Measurements from ENCODE around the gene COL9A2. TPM values are rescaled to one million over a fixed set of nuclear protein-coding genes. Genes with fewer than 3 reads are reported as not detected.

Gene COL9A2
- total RNA-seq, 1 donor from 2014 or later = 20.2 TPM

GRCh38 chr1:40315239-40315794 lies 1.8 kb downstream of the COL9A2 start:
- peak overlapping the region; percentile 5 for H3K4me3 ChIP-seq (ENCODE audit: low read depth, low read length)

GRCh38 chr1:40314721-40315238 lies 2.3 kb downstream of the COL9A2 start:
- Histone ChIP-seq H3K27me3 (ENCODE audit: control insufficient read depth, insufficient read depth, low read length) (peaks cover 27% of the 10 kb centered on the region), H3K4me3 (ENCODE audit: low read depth, low read length) (no peak overlapping the region), H3K36me3 (ENCODE audit: control insufficient read depth, insufficient read depth, low read length) (no peaks in the 10 kb centered on the region)
- no peak for DNase-seq (ENCODE audit: low read depth)
- TF ChIP-seq CTCF (IDR thresholded peaks at IDR 0.05; ENCODE audit: insufficient read depth, low read length, poor library complexity, severe bottlenecking) = no peak

More at GRCh38 chr1:40315239-40315794, 1.8 kb downstream of the COL9A2 start:
- peak; percentile 97 for TF ChIP-seq CTCF (IDR thresholded peaks at IDR 0.05; ENCODE audit: insufficient read depth, low read length, poor library complexity, severe bottlenecking)
- peak; percentile 45 for DNase-seq (ENCODE audit: low read depth)
- Histone ChIP-seq H3K36me3 (ENCODE audit: control insufficient read depth, insufficient read depth, low read length) (no peaks in the 10 kb centered on the region), H3K27me3 (ENCODE audit: control insufficient read depth, insufficient read depth, low read length) (peaks cover 27% of the 10 kb centered on the region)

- TF ChIP-seq CTCF (IDR thresholded peaks at IDR 0.05; ENCODE audit: insufficient read depth, low read length, poor library complexity, severe bottlenecking) = no peak
- DNase-seq (ENCODE audit: low read depth) = no peak
- Histone ChIP-seq H3K27me3 (ENCODE audit: control insufficient read depth, insufficient read depth, low read length) (peaks cover 27% of the 10 kb centered on the region), H3K4me3 (ENCODE audit: low read depth, low read length) (no peak overlapping the region), H3K36me3 (ENCODE audit: control insufficient read depth, insufficient read depth, low read length) (no peaks in the 10 kb centered on the region)
These were observed 2.9 kb downstream of the COL9A2 start for GRCh38 chr1:40313958-40314720.

- Histone ChIP-seq H3K36me3 (ENCODE audit: control insufficient read depth, insufficient read depth, low read length) (no peaks in the 10 kb centered on the region), H3K4me3 (ENCODE audit: low read depth, low read length) (no peak overlapping the region), H3K27me3 (ENCODE audit: control insufficient read depth, insufficient read depth, low read length) (peaks cover 25% of the 10 kb centered on the region)
- DNase-seq (ENCODE audit: low read depth) = no peak
- no peak for TF ChIP-seq CTCF (IDR thresholded peaks at IDR 0.05; ENCODE audit: insufficient read depth, low read length, poor library complexity, severe bottlenecking)
These were observed 3.6 kb downstream of the COL9A2 start for GRCh38 chr1:40313329-40313957.

- H3K27me3 ChIP-seq (ENCODE audit: control insufficient read depth, insufficient read depth, low read length) = peaks cover 21% of the 10 kb centered on the region
- no peak overlapping the region for H3K4me3 ChIP-seq (ENCODE audit: low read depth, low read length)
- no peak for TF ChIP-seq CTCF (IDR thresholded peaks at IDR 0.05; ENCODE audit: insufficient read depth, low read length, poor library complexity, severe bottlenecking)
- DNase-seq (ENCODE audit: low read depth) = no peak
- H3K36me3 ChIP-seq (ENCODE audit: control insufficient read depth, insufficient read depth, low read length) = no peaks in the 10 kb centered on the region
These were observed 4.6 kb downstream of the COL9A2 start for GRCh38 chr1:40312238-40313205.
